WTC11 (cell line): Measurements from ENCODE around the gene FAM9B. TPM values are rescaled to one million over a fixed set of nuclear protein-coding genes. Genes with fewer than 3 reads are reported as not detected.

Source experiments
- ATAC-seq: fragments of 200-7000 bp; cut with Tn5 transposase; 2 replicates; pipeline ENCODE4 v1.10.0; 2021; ENCODE audit warnings: mild to moderate bottlenecking, moderate library complexity
- CTCF ChIA-PET: fragments of 300-600 bp; sonication (Branson Sonifier 250); formaldehyde crosslinking; loops from one replicate; lab custom pipeline; 2021; ENCODE audit warnings: antibody characterized with exemption; lab: Charles Lee
- POLR2A ChIA-PET: fragments of 350-600 bp; sonication (Branson Sonifier 250); formaldehyde crosslinking; loops from one replicate; lab custom pipeline; 2021; ENCODE audit warnings: antibody characterized with exemption; lab: Charles Lee
- DNase-seq: peaks from one replicate; pipeline ENCODE4 v3.0.0; 2021; ENCODE audit warnings: low spot score
- H3K27ac Mint-ChIP-seq: 2 replicates; pipeline ENCODE4 v1.8.0; 2021; ENCODE audit warnings: mixed read lengths
- H3K27me3 Mint-ChIP-seq: 2 replicates; pipeline ENCODE4 v1.8.0; 2021; ENCODE audit warnings: low read depth, mild to moderate bottlenecking, moderate library complexity, mixed read lengths
- H3K36me3 Mint-ChIP-seq: 2 replicates; pipeline ENCODE4 v1.8.0; 2021; ENCODE audit warnings: mixed read lengths
- H3K4me1 Mint-ChIP-seq: 2 replicates; pipeline ENCODE4 v1.8.0; 2022; ENCODE audit warnings: mixed read lengths
- H3K4me3 Mint-ChIP-seq: 2 replicates; pipeline ENCODE4 v1.8.0; 2021; ENCODE audit warnings: mild to moderate bottlenecking, moderate library complexity, mixed read lengths
- H3K9me3 Mint-ChIP-seq: 2 replicates; pipeline ENCODE4 v1.8.0; 2021; ENCODE audit warnings: mixed read lengths
- AFF4 ChIP-seq: sonication (generic); formaldehyde crosslinking; IDR thresholded peaks from 2 replicates; pipeline ENCODE4 v1.8.1; 2023; ENCODE audit warnings: mild to moderate bottlenecking, missing genetic modification reagents, borderline replicate concordance
- EMX1 ChIP-seq: fragments of 250-450 bp; sonication (Bioruptor Pico); IDR thresholded peaks from 2 replicates; pipeline ENCODE4 v1.8.0; 2021; ENCODE audit warnings: mild to moderate bottlenecking
- IRF2 ChIP-seq: sonication (generic); formaldehyde crosslinking; IDR thresholded peaks from 2 replicates; pipeline ENCODE4 v1.8.0; 2022; ENCODE audit warnings: low read depth, missing genetic modification reagents, borderline replicate concordance
- MYBL2 ChIP-seq: sonication (generic); formaldehyde crosslinking; IDR thresholded peaks from 2 replicates; pipeline ENCODE4 v1.8.1; 2023; ENCODE audit warnings: mild to moderate bottlenecking, moderate library complexity, missing genetic modification reagents
- OVOL2 ChIP-seq: fragments of 250-450 bp; sonication (Bioruptor Pico); IDR thresholded peaks from 2 replicates; pipeline ENCODE4 v1.9.0; 2021; ENCODE audit warnings: mild to moderate bottlenecking, borderline replicate concordance
- PREB ChIP-seq: sonication (generic); formaldehyde crosslinking; IDR thresholded peaks from 2 replicates; pipeline ENCODE4 v1.8.1; 2022; ENCODE audit warnings: mild to moderate bottlenecking, missing genetic modification reagents, moderate library complexity, borderline replicate concordance
- SMAD3 ChIP-seq: sonication (generic); formaldehyde crosslinking; IDR thresholded peaks from 2 replicates; pipeline ENCODE4 v1.8.0; 2022; ENCODE audit warnings: missing genetic modification reagents, mild to moderate bottlenecking, borderline replicate concordance
- ZNF121 ChIP-seq: sonication (generic); formaldehyde crosslinking; IDR thresholded peaks from 2 replicates; pipeline ENCODE4 v1.8.0; 2023; ENCODE audit warnings: missing genetic modification reagents
- ZNF263 ChIP-seq: sonication (generic); formaldehyde crosslinking; IDR thresholded peaks from 2 replicates; pipeline ENCODE4 v1.8.1; 2022; ENCODE audit warnings: low read depth, mild to moderate bottlenecking, moderate library complexity, missing genetic modification reagents
- ZNF396 ChIP-seq: fragments of 250-450 bp; sonication (Bioruptor Pico); IDR thresholded peaks from 2 replicates; pipeline ENCODE4 v1.8.0; 2021; ENCODE audit warnings: mild to moderate bottlenecking, moderate library complexity, borderline replicate concordance
- total RNA-seq: library from RNA; stranded (reverse); gene quantifications from 3 replicates; pipeline ENCODE4 v1.2.3, GENCODE V29; 2021

FAM9B gene
- total RNA-seq, 1 experiment from 2014 or later, result not detected

- no peak for TF ChIP-seq ZNF396 (CRISPR knock-in tag)
- no peak for TF ChIP-seq ZNF121 (CRISPR knock-in tag)
- TF ChIP-seq OVOL2 (CRISPR knock-in tag), result no peak
- no peak for TF ChIP-seq IRF2 (CRISPR knock-in tag)
- TF ChIP-seq ZNF263 (CRISPR knock-in tag), result no peak
- TF ChIP-seq PREB (CRISPR knock-in tag), result no peak
- no peak for TF ChIP-seq EMX1 (CRISPR knock-in tag)
- no peak for TF ChIP-seq SMAD3 (CRISPR knock-in tag)
- TF ChIP-seq MYBL2, result no peak
- no peak for TF ChIP-seq AFF4
- TF ChIP-seq, all 79 proteins: peak for 0
- ChIA-PET CTCF (interaction anchor here (0.6 kb wide), 2 partner anchors 31 to 415 kb away, joined by 3 read pairs; no protein-coding TSS in a partner anchor), POLR2A (no interaction called here)
- H3K36me3 Mint-ChIP-seq, result no peaks in the 10 kb centered on the region
- H3K9me3 Mint-ChIP-seq, result no peaks in the 10 kb centered on the region
- no peak overlapping the region for H3K27ac Mint-ChIP-seq
- peaks cover 2% of the 10 kb centered on the region; the same call in 1 of the 2 replicates for H3K27me3 Mint-ChIP-seq
- H3K4me3 Mint-ChIP-seq, result no peak overlapping the region
- no peak for DNase-seq
- H3K4me1 Mint-ChIP-seq, result no peaks in the 10 kb centered on the region
- ATAC-seq, result no peak
Measured at GRCh38 chrX:8980756-8981155, 53.2 kb downstream of the FAM9B start.

Other genes with a start within 250 kb of the FAM9B start
- gene FAM9A, start 232.7 kb downstream of the FAM9B start, total RNA-seq, result not detected in 3 replicates